ENCODE data around the gene STAP2.
"Not testable (repeated sequence)": the region's sequence is repeated elsewhere in the genome, so short reads cannot be mapped to it uniquely, and the experiment has no call there.

Gene STAP2

DNA sequence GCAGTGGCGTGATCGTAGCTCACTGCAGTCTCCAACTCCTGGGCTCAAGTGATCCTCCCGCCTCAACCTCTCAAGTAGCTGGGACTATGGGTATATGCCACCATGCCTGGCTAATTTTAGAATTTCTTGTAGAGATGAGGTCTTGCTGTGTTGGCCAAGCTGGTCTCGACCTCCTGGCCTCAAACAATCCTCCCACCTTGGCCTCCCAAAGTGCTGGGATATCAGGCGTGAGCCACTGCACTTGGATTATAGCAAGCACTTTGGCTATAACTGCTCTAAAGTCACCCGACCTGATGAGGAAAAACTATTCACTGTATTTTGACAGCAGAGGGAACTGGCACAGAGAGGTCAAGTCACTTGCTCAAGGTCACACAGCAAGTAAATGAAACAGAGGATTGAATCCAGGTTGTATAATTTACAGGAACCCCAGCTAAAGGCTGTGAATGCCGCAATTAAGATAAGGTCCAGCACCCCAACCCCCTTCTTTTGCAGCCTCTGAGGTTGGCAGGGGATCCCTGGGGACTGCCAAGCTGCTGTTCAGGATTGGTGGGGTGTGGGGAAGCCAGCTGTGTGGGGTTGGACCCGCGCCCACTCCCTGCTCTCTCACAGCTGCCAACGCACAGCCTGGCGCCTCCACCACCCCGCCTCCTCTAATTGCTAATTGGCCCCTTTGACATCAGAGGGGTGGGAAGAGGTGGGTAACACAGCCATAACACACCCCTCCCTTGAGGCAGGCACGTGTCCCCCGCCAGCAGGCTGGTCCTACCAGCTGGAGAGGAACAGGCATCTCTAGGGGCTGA is 42.5 kb downstream of the STAP2 start:
- DNase-seq = no peak

DNA sequence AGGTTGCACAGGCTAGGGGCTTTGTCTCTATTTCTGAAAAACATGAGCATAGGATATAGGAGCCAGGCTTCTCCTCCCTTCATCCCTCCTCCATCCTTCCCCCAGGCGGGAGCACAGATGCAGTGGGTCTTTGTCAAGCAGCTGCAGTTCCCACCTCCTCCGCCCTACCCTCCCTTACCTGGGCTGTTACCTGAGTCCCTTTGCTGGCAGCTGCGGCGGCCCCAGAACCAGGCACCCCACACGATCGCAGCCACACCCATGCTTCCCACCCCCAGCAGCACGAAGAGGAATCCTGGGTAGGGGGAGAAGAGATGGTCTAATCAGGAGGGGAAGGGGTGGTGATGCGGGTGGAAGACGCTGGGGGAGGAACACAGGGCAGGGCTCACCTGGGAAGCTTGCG is 44.2 kb downstream of the STAP2 start:
- no peak for DNase-seq

DNA sequence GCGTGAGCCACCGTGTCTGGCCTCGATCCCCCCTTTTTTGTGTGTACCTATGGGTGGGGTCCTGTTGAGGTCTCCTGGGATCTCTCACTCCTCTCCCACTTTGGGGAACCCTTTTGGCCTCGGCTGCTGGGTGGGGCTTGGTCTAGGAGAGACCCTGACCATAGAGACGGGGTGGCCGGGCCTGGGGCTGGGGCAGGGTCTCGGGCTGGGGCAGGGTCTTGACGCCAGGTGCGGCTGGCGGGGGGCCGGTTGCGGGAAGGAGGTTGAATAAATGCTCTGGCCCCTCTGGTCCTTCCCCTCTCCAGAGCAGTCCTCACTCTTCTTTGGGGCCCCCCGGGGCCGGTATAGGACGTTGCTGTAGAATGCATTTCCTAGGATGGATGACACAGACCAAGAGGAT is 46.1 kb downstream of the STAP2 start:
- no peak for DNase-seq

DNA sequence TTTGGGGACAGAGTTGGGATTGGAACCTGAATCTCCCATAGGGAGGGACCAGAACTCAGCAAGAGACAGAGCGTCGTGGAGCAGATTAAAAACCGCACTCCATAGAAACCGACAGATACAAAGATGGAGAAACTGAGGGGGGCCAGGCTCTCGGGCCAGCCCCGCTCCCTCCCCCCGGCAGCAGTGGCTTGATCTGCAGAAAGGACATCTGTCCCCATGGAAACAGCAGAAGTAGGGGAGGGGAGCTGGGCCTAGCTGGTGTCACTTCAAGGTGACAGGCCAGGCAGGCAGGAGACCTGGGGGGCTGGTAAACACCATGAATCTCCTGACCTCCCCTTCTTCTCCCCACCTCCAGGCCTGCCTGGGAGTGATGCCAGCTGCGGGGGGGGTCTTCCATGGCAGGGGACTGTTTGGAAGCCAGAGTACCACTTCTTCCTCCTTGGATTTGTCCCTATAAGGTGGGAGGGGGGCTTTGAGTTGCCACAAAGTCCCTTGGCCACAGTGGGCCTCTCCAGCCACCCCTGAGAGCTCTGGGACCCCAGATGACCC is 47.4 kb downstream of the STAP2 start:
- no peak for DNase-seq

DNA sequence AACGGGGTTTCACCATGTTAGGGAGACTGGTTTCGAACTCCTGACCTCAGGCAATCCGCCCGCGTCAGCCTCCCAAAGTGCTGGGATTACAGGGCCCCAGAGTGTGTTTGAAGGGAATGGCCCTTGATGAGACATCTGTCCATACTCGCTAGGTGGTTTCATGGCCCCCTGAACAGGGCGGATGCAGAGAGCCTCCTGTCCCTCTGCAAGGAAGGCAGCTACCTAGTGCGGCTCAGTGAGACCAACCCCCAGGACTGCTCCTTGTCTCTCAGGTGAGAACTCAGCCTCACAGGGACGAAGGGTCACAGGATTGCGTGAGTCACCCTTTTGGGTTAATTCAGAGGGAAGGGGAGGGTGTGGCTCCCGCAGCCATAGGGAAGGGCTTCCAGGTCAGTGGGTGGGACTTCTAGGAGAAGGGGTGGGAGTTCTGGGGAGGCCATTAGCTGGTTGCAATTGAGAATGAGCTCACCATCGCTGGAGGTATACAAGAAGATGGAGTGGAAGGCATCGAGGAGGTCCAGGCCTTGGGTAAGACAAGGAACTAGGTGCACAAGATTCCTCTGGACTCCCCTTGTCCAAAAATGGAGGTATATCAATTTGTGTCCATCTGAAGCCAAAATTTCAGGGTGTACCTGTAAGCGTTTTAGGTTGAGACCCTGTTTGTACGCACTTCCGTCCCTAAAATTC is 50.4 kb downstream of the STAP2 start:
- no peak for DNase-seq

DNA sequence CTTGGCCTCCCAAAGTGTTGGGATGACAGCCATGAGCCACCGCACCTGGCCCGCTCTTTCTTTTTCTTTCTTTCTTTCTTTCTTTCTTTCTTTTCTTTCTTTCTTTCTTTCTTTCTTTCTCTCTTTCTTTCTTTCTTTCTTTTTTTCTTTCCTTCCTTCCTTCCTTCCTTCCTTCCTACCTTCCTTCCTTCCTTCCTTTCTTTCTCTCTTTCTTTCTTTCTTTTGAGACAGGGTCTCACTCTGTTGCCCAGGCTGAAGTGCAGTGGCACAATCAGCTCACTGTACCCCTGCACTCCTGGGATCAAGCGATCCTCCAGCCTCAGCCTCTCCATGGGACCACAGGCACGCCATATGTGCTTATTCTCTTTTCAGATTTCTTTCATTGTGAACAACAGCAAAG is 52.5 kb downstream of the STAP2 start:
- not testable (repeated sequence) for DNase-seq

DNA sequence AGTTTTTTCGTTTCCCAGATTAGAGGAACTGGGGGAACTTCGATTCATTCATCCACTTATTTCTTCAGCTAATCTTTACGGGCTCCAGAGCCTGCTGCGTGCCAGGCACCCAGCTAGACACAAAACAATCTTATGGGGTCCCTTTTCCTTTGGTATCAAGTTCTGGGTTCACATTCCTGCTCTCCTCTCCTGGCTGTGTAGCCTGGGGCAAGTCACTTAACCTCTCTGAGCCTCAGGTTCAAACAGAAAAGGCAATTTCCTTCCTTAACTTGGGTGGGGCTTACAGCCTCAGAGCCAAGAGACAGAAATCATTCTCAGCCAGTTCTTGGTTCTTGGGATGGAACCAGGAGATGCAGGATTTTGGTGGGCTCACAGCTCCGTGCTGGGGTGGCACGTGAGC is 53.7 kb downstream of the STAP2 start:
- DNase-seq = no peak

DNA sequence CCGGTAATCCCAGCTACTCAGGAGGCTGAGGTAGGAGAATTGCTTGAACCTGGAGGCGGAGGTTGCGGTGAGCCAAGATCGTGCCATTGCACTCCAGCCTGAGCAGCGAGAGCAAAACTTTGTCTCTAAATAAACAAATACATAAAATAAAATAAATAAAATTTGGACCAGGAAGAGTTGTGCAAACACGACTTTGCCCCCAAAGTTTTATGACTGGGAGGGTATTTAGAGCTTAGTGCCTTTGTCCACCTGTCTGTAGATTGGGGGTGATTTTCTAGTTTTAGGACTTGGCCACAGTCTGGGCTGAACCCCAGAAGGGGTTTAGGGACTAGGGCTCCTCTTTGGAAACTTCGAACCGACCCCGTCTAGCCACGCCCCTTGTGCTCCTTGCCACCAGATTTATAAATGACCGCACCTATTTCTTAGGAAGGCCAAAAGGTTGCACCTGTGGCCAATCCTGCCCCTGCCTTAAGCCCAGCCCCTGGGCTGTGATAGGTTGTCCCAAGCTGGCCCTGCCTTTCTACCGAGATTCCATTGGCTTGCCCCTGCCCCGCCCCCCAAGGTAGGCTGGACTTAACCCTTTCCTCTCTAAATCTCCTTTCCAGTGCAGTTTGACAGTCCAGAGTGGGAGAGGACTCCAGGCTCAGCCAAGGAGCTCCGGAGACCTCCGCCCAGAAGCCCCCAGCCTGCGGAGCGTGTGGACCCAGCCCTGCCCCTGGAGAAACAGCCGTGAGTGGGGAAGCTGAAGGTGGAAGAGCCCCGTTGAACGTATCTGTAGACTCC is 54.3 kb downstream of the STAP2 start:
- DNase-seq = no peak

DNA sequence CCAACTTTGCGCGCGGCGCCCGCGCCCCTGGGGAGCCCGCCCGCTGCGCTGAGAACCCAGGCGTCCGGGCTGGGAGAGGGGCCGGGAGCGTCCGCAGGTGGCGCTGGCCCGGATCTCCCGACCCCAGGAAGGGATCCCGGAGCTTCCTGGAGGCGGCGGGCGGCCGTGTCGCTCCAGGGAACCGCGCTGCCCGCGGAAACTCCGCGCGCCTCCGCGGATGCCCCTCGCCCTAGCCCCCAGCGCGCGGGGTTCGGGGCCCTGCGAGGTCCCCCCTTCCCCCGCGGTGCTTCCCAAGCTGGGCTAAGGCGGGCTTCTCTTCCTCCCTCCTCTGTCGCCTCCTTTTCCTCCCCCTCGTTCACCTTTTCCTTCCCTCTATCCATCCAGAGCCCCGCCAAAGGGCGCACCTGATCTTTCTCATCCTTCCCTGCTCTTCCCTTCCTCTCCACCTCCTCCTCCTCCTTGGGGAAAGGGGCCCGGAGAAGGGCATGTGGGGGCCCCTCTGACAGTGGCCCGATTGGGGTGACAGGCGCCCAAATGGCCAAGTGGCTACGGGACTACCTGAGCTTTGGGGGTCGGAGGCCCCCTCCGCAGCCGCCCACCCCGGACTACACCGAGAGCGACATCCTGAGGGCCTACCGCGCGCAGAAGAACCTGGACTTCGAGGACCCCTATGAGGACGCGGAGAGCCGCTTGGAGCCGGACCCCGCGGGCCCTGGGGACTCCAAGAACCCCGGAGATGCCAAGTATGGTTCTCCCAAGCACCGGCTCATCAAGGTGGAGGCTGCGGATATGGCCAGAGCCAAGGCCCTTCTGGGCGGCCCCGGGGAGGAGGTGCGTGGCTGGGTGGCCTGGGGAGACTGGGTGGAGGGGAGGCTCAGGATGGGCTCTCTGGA is 58.9 kb downstream of the STAP2 start:
- DNase-seq = no peak

DNA sequence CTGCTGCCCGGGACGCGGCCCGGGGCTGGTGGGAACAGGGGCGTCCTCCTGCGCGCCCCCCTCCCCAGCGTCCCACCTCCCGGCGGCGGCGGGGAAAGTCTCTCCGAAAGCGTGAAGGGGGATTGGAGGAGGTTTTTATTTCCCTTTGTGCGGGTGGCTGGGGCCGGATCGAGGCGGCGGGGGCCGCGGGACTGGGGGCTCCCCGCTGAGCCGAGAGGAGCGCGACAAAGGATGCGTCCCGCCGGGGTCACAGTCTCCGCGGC is 59.4 kb downstream of the STAP2 start:
- no peak for DNase-seq

DNA sequence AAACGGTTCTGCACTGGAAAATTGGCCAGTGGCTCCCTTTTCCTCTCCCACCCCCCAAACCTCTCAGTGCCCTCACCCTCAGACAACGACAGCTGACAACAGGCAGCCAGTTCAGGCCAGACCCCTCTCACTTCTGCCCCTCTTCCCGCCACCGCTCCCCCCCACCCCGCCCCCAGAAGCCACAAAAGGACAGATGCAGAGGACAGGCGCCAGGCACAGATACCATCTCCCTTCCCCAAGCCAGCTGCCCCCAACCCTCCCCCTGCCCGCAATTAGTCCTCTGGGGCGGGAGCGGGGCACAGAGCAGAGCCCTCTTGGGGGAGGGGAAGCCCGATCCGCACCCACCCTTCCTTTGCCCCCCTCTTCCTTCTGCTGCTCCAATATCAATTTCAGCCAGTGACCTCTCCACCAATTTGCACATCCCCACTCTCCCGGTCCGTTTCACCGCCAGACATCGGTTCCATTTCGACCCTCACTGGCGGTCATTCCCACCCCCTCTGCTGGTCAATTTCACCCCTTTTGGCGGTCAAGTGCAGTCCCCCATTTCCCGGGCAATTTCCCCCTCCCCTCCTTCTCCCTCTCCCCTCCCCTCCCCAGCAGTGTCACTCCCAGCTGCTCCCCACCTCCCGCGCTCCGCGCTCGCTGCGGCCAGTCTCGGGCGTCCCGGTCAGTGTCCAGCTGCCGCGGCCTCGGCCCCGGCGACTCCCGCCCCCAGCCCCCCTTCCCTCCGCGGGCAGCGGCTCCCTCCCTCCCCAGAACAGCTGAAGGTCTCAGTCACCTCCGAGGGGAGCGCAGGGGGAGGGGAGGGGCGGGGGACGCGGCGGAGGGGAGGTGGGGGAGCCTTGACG is 60.0 kb downstream of the STAP2 start, which contains the start of gene SHD:
Gene SHD, plus strand, starts transcription at position 848 of the 848 bp plus-strand sequence. CDS start 798 bp downstream, outside the sequence.
- DNase-seq = no peak

DNA sequence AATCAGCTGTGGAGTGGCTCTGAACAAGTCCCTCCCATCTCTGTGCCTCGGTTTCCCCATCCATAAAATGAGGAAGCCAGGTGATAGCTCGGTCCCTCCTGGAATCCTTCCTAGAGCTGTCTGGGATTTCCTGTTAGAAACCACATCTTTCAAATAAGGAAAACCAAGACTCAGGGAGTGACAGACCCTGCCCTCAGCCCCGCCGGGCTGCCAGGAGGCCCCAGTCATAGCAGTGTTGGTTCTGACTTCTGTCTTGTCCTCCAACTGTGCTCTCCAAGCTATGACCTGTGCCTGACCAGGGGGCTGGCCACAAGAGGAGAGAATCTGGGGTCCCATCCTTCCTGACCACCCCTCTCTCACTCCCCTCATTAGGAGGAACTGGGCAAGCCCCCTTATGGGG is 60.6 kb downstream of the STAP2 start:
- DNase-seq = no peak

DNA sequence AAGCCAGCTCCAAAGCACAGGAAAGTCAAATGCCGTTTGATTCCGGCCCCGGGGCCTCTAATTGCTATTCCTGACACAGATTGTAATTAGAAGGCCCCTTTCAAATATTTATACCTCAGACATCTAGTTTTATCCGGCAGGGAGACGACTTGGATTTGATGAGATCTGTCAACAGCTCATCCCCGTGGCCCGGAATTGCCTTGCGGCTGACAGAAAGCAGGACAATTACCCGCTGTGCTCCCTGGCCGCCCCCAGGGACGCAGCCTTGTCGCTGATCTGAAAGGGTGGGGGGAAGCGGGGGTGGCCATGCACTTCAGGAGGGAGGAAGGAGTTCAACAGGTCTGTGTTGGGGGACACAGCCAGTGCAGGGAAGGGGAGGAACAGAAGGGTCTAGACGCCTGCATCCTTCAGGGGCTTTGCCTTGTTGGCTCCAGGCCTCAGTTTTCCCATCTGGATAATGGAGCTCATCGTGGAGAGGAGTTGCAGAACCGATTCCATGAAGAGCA is 61.4 kb downstream of the STAP2 start:
- DNase-seq = no peak

DNA sequence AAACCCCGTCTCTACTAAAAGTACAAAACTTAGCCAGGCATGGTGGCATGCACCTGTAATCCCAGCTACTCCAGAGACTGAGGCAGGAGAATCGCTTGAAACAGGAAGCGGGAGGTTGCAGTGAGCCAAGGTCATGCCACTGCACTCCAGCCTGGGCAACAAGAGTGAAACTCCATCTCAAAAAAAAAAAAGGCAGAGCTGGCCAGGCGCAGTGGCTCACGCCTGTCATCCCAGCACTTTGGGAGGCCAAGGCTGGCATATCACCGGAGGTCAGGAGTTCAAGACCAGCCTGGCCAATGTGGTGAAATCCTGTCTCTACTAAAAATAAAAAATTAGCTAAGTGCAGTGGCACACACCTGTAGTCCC is 64.3 kb downstream of the STAP2 start:
- not testable (repeated sequence) for DNase-seq

All from CD4-positive, alpha-beta T cell treated with Interferon alpha-2 for 1 hour (primary cell).